GM12801 (cell line): ENCODE data around the gene AUTS2.

Experiments
- CTCF ChIP-seq: IDR thresholded peaks from one replicate; pipeline ENCODE4 v1.5.1; 2011; ENCODE audit warnings: control low read depth; ENCODE audit not compliant: insufficient read length; ENCODE audit errors: extremely low read depth

Gene AUTS2

DNA sequence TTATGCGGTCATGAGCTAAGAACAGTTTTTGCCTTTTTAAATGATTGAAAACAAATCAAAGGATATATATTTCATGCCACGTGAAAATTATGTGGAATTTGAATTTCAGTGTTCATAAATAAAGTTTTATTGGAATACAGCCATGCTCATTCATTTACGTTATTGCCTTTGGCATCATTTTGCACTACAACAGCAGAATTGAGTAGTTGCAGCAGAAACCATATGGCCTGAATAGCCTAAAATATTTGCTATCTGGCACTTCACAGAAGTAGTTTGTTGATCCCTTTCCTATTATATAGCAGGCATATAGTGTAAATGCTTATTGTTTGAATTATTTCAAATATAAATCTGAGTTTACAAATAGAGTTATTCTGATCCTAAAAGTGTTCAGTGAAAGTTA, 59.7 kb downstream of the AUTS2 start:
- no peak for TF ChIP-seq CTCF

DNA sequence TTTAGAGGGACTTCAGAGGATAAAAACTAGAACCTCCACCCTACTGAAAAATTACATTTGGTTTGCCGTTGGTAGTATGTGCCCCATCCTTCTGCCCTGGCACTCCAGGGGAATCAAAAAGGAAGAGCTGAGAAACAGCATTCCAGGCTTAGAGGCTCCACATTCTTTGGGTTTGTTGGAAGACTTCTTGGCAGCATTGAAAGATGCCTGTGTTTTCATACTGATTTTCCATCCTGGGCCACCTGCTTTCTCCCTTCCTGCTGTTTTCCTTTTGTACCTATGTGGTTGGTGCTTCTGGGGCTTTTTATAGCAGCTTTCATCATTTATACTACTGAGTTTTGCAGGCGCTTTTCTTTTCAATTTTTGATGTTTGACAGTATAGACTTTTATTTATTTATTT, 61.7 kb downstream of the AUTS2 start:
- TF ChIP-seq CTCF: no peak

GRCh38 chr7:69661342-69661741, 63.1 kb downstream of the AUTS2 start:
- TF ChIP-seq CTCF: no peak

- no peak for TF ChIP-seq CTCF
These were observed 65.9 kb downstream of the AUTS2 start for GRCh38 chr7:69663911-69664832.

DNA sequence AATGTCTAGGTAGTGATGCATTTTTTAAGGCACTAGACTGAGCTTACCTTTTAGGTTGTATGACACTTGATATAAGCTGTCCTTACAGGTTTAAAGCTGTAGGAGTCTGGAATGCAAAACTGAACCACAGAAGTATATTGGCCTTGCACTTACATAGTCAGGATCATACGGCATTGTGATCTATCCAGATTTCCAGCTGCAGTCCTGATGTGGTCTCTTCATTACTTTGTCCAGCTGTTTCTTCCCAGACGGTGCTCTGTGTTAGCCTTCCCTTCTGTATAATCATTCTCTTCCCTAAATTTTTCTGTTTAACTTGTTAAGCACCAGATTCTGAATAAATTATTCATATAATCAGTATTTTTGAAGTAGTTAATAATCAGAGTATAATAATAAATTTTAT, 67.1 kb downstream of the AUTS2 start:
- TF ChIP-seq CTCF: no peak

GRCh38 chr7:69668339-69668870, 70.1 kb downstream of the AUTS2 start:
- no peak for TF ChIP-seq CTCF

- TF ChIP-seq CTCF: no peak
These were observed 72.4 kb downstream of the AUTS2 start for GRCh38 chr7:69670701-69671100.
